SU-DHL-6 (cell line): Measurements from ENCODE around the gene MORF4L2.

ENCODE experiments used
- H2AFZ ChIP-seq: fragments of 200-600 bp; sonication (generic); 2 replicates; pipeline ENCODE4 v1.6.1; 2014; ENCODE audit warnings: low read depth, mild to moderate bottlenecking, moderate library complexity, mixed read lengths, antibody characterized with exemption, low read length; ENCODE audit not compliant: severe bottlenecking
- H3F3A ChIP-seq: fragments of 200-600 bp; shearing (Covaris generic); 2 replicates; pipeline ENCODE4 v1.6.0; 2016; ENCODE audit warnings: antibody characterized with exemption, mild to moderate bottlenecking; ENCODE audit not compliant: insufficient read depth
- H3K27ac ChIP-seq: fragments of 200-600 bp; sonication (generic); 2 replicates; pipeline ENCODE4 v1.5.1; 2016; ENCODE audit warnings: low read depth, mild to moderate bottlenecking, low read length, moderate library complexity, mixed read lengths
- H3K27me3 ChIP-seq: fragments of 200-600 bp; sonication (generic), shearing (Covaris generic); 2 replicates; pipeline ENCODE4 v1.6.0; 2014; ENCODE audit warnings: mild to moderate bottlenecking, low read length
- H3K36me3 ChIP-seq: fragments of 200-600 bp; sonication (generic); 2 replicates; pipeline ENCODE4 v1.6.1; 2014; ENCODE audit warnings: mild to moderate bottlenecking, low read length, mixed read lengths
- H3K4me2 ChIP-seq: fragments of 300-600, 200-600 bp; shearing (Covaris generic), sonication (generic); 2 replicates; pipeline ENCODE4 v1.6.0; 2014; ENCODE audit warnings: low read length, low read depth, mild to moderate bottlenecking; ENCODE audit not compliant: poor library complexity, severe bottlenecking
- H3K4me3 ChIP-seq: fragments of 200-600 bp; sonication (generic); 2 replicates; pipeline ENCODE4 v1.5.1; 2014; ENCODE audit warnings: antibody characterized with exemption, low read length, mild to moderate bottlenecking, mixed read lengths; ENCODE audit not compliant: insufficient read depth, poor library complexity, severe bottlenecking
- H3K79me2 ChIP-seq: fragments of 200-600 bp; sonication (generic); 2 replicates; pipeline ENCODE4 v1.6.1; 2014; ENCODE audit warnings: mild to moderate bottlenecking, low read length, moderate library complexity; ENCODE audit not compliant: insufficient read depth
- H3K9ac ChIP-seq: fragments of 200-600 bp; sonication (generic); 2 replicates; pipeline ENCODE4 v1.7.0; 2014; ENCODE audit warnings: mild to moderate bottlenecking, low read length
- H3K9me2 ChIP-seq: fragments of 200-600 bp; sonication (generic); replicated peaks from 2 replicates; pipeline ENCODE4 v1.6.1; 2014; ENCODE audit warnings: low read length; ENCODE audit not compliant: insufficient read depth
- H3K9me3 ChIP-seq: fragments of 200-600 bp; sonication (generic); 2 replicates; pipeline ENCODE4 v1.6.1; 2014; ENCODE audit warnings: low read length, mixed read lengths; ENCODE audit not compliant: insufficient read depth
- H4K20me1 ChIP-seq: fragments of 200-600 bp; sonication (generic); 2 replicates; pipeline ENCODE4 v1.6.1; 2014; ENCODE audit warnings: low read depth, mild to moderate bottlenecking, antibody characterized with exemption, low read length, moderate library complexity, mixed read lengths
- CTCF ChIP-seq: fragments of 200-600 bp; sonication (generic); IDR thresholded peaks from one replicate; pipeline ENCODE4 v1.5.1; 2017; ENCODE audit warnings: antibody characterized with exemption, mild to moderate bottlenecking, low read length, moderate library complexity; ENCODE audit not compliant: insufficient read depth, poor library complexity, severe bottlenecking
- EZH2phosphoT487 ChIP-seq: fragments of 200-600 bp; sonication (generic), shearing (Covaris generic); conservative IDR thresholded peaks from 2 replicates; pipeline ENCODE4 v1.6.1; 2018; ENCODE audit warnings: mild to moderate bottlenecking, antibody characterized with exemption, low read length, moderate library complexity, mixed read lengths

MORF4L2 gene

GRCh38 chrX:103727115-103727514 is 40.6 kb upstream of the MORF4L2 start:
- TF ChIP-seq EZH2phosphoT487 (no peak), CTCF (no peak)
- H3K9me3 ChIP-seq, result no peaks in the 10 kb centered on the region
- H3K9me2 ChIP-seq, result no peaks in the 10 kb centered on the region
- no peaks in the 10 kb centered on the region for H3F3A ChIP-seq
- H3K9ac ChIP-seq, result no peak overlapping the region
- no peaks in the 10 kb centered on the region for H3K79me2 ChIP-seq
- no peaks in the 10 kb centered on the region for H4K20me1 ChIP-seq
- no peaks in the 10 kb centered on the region for H3K36me3 ChIP-seq
- H3K4me3 ChIP-seq, result no peak overlapping the region
- no peaks in the 10 kb centered on the region for H3K27me3 ChIP-seq
- H3K27ac ChIP-seq, result no peak overlapping the region
- no peak overlapping the region for H2AFZ ChIP-seq
- H3K4me2 ChIP-seq, result no peak overlapping the region

GRCh38 chrX:103726477-103726876 is 40.0 kb upstream of the MORF4L2 start:
- H3K79me2 ChIP-seq, result no peaks in the 10 kb centered on the region
- no peaks in the 10 kb centered on the region for H3K27me3 ChIP-seq
- TF ChIP-seq CTCF, result no peak
- TF ChIP-seq EZH2phosphoT487, result no peak
- no peaks in the 10 kb centered on the region for H3K9me3 ChIP-seq
- no peaks in the 10 kb centered on the region for H3K9me2 ChIP-seq
- H3K4me2 ChIP-seq, result no peak overlapping the region
- no peak overlapping the region for H3K4me3 ChIP-seq
- no peak overlapping the region for H2AFZ ChIP-seq
- H3K9ac ChIP-seq, result no peak overlapping the region
- no peaks in the 10 kb centered on the region for H4K20me1 ChIP-seq
- H3F3A ChIP-seq, result no peaks in the 10 kb centered on the region
- no peaks in the 10 kb centered on the region for H3K36me3 ChIP-seq
- no peak overlapping the region for H3K27ac ChIP-seq

GRCh38 chrX:103722505-103722904 is 36.0 kb upstream of the MORF4L2 start:
- Histone ChIP-seq H3K27me3 (no peaks in the 10 kb centered on the region), H3K9me3 (no peaks in the 10 kb centered on the region), H3K9me2 (no peaks in the 10 kb centered on the region), H3K36me3 (no peaks in the 10 kb centered on the region), H4K20me1 (no peaks in the 10 kb centered on the region), H3K4me2 (no peak overlapping the region), H3K79me2 (no peaks in the 10 kb centered on the region), H3F3A (no peaks in the 10 kb centered on the region), H3K4me3 (no peak overlapping the region), H3K27ac (no peak overlapping the region), H2AFZ (no peak overlapping the region), H3K9ac (no peak overlapping the region)
- no peak for TF ChIP-seq CTCF
- TF ChIP-seq EZH2phosphoT487, result no peak

GRCh38 chrX:103718120-103718519 is 31.6 kb upstream of the MORF4L2 start:
- no peaks in the 10 kb centered on the region for H3F3A ChIP-seq
- no peaks in the 10 kb centered on the region for H3K9me2 ChIP-seq
- no peaks in the 10 kb centered on the region for H3K27me3 ChIP-seq
- TF ChIP-seq CTCF, result no peak
- TF ChIP-seq EZH2phosphoT487, result no peak
- H3K4me2 ChIP-seq, result no peak overlapping the region
- H3K9ac ChIP-seq, result no peak overlapping the region
- no peaks in the 10 kb centered on the region for H3K36me3 ChIP-seq
- H3K4me3 ChIP-seq, result no peak overlapping the region
- H4K20me1 ChIP-seq, result no peaks in the 10 kb centered on the region
- H3K9me3 ChIP-seq, result no peaks in the 10 kb centered on the region
- no peaks in the 10 kb centered on the region for H3K79me2 ChIP-seq
- no peak overlapping the region for H3K27ac ChIP-seq
- no peak overlapping the region for H2AFZ ChIP-seq
